NOMO-1 (cell line): ENCODE data around the gene LPIN2.
"Not testable (repeated sequence)": the region's sequence is repeated elsewhere in the genome, so short reads cannot be mapped to it uniquely, and the experiment has no call there.

ENCODE experiments used
- DNase-seq, 2 experiments: peaks; one replicate each; lab custom pipeline; 2025; ENCODE audit not compliant: unreplicated experiment in 2 of 2; lab: John Stamatoyannopoulos, UW

The LPIN2 gene

GRCh38 chr18:3008541-3008940 lies 4.4 kb downstream of the LPIN2 start:
- DNase-seq = no peak

- no peak for DNase-seq
Measured at GRCh38 chr18:3007491-3007890, 5.5 kb downstream of the LPIN2 start.

GRCh38 chr18:3005462-3005861 lies 7.5 kb downstream of the LPIN2 start:
- no peak for DNase-seq

GRCh38 chr18:3003766-3004165 lies 9.2 kb downstream of the LPIN2 start:
- not testable (repeated sequence) for DNase-seq

- DNase-seq = no peak
Measured at GRCh38 chr18:3002732-3003131, 10.2 kb downstream of the LPIN2 start.

DNA sequence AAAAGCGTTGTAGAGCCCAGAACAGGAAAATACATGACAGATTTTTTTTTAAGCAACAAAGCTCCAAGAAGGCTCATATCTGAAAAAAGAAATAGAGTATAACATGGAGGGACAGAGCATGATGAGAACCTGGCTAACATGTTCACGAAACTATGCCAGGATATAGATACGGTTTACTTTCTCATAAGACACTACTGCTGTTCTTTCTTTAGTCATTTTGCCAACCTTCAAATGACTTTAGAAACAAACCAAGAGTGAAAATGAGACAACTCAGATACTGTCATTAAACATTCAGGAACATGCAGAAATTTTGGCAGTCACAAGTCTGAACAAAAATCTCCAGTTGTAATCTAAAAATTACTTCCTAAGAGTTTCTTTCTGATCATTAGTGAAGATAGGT lies 14.3 kb downstream of the LPIN2 start:
- DNase-seq = no peak

- DNase-seq = no peak
Measured at GRCh38 chr18:2997846-2998564, 14.9 kb downstream of the LPIN2 start.

GRCh38 chr18:2997429-2997828 lies 15.5 kb downstream of the LPIN2 start:
- DNase-seq = no peak

- no peak for DNase-seq
Measured at GRCh38 chr18:2994603-2995432, 18.1 kb downstream of the LPIN2 start.

- DNase-seq = no peak
Measured at GRCh38 chr18:2994020-2994589, 18.8 kb downstream of the LPIN2 start.

- no peak for DNase-seq
Measured at GRCh38 chr18:2992995-2993877, 19.7 kb downstream of the LPIN2 start.

DNA sequence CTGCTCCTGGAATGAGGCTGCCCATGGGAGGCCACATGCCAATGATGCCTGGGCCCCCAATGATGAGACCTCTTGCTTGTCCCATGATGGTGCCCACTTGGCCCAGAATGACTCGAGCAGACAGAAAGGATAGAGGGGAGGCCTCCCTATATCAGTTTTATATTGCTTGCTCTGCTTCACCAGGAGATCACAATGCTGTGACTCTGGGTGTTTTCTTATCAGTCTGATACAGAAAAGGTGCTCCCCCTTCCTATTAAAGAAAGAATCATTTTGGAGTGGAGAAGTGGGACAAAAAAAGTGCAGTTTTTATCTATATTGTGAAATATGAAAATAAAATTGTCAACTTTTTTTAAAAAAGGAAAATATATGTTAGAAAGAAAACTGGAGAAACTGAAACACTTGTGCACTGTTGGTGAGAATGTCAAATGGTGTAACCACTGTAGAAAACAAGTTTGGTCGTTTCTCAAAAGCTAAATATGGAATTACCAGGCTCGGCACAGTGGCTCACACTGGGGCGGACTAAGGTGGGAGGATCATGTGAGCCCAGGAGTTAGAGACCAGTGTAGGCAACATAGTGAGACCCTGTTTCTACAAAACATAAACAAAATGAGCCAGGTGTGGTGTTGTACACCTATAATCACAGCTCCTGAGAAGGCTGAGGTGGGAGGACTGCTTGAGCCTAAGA lies 21.8 kb downstream of the LPIN2 start:
- DNase-seq = no peak

- no peak for DNase-seq
Measured at GRCh38 chr18:2987876-2988790, 24.8 kb downstream of the LPIN2 start.

- DNase-seq = no peak
Measured at GRCh38 chr18:2986150-2986865, 26.6 kb downstream of the LPIN2 start.

- peak in 1 of 2 experiments; percentile 38 for DNase-seq
Measured at GRCh38 chr18:2985628-2986027, 27.3 kb downstream of the LPIN2 start.

GRCh38 chr18:2984703-2985261 lies 28.2 kb downstream of the LPIN2 start:
- no peak for DNase-seq

GRCh38 chr18:2984091-2984490 lies 28.9 kb downstream of the LPIN2 start:
- DNase-seq = no peak

GRCh38 chr18:2983296-2983695 lies 29.6 kb downstream of the LPIN2 start:
- no peak for DNase-seq
